H1 (cell line): Measurements from ENCODE around the gene RPS5. TPM values are rescaled to one million over a fixed set of nuclear protein-coding genes. Genes with fewer than 3 reads are reported as not detected.

Source experiments
- CTCF ChIA-PET: fragments of 300-600 bp; sonication (Branson Sonifier 250); formaldehyde crosslinking; loops from one replicate; lab custom pipeline; 2021; ENCODE audit not compliant: partially characterized antibody; lab: Charles Lee
- POLR2A ChIA-PET: fragments of 300-600 bp; sonication (Branson Sonifier 250); formaldehyde crosslinking; loops from one replicate; lab custom pipeline; 2021; ENCODE audit warnings: inconsistent platforms; ENCODE audit not compliant: partially characterized antibody; lab: Charles Lee
- DNase-seq, 2 experiments: peaks; one replicate each; pipeline versions ENCODE4 v3.0.0 to v3.0.0-alpha.2; 2010 to 2022; ENCODE audit warnings: low spot score in 2 of 2, low read depth in 1 of 2, mixed read lengths in 1 of 2
- FAIRE-seq: peaks from 2 replicates; lab custom pipeline; 2011; peaks lifted over from hg19 to GRCh38; lab: Jason Lieb, UNC
- H2AFZ ChIP-seq: 2 replicates; pipeline ENCODE4 v1.8.1; 2012; ENCODE audit warnings: low read length, inconsistent platforms
- H2AK5ac ChIP-seq: 2 replicates; pipeline ENCODE4 v1.6.1; 2013; ENCODE audit warnings: low read depth, low read length
- H2BK120ac ChIP-seq: replicated peaks from 2 replicates; pipeline ENCODE3; 2013; ENCODE audit warnings: low read depth, low read length, inconsistent platforms
- H2BK12ac ChIP-seq: 2 replicates; pipeline ENCODE4 v1.6.1; 2013; ENCODE audit warnings: low read depth, low read length
- H2BK15ac ChIP-seq: 2 replicates; pipeline ENCODE4 v1.6.1; 2013; ENCODE audit warnings: low read length
- H2BK20ac ChIP-seq: 2 replicates; pipeline ENCODE4 v1.6.1; 2013; ENCODE audit warnings: low read length
- H2BK5ac ChIP-seq: 2 replicates; pipeline ENCODE4 v1.6.1; 2013; ENCODE audit warnings: low read depth, low read length
- H3K14ac ChIP-seq: 2 replicates; pipeline ENCODE4 v1.6.1; 2013; ENCODE audit warnings: inconsistent platforms; ENCODE audit not compliant: insufficient read length
- H3K18ac ChIP-seq: 2 replicates; pipeline ENCODE4 v1.6.1; 2013; ENCODE audit warnings: low read length; ENCODE audit errors: extremely low read depth
- H3K23ac ChIP-seq: 2 replicates; pipeline ENCODE4 v1.6.1; 2013; ENCODE audit warnings: inconsistent platforms; ENCODE audit not compliant: insufficient read length
- H3K23me2 ChIP-seq: 2 replicates; pipeline ENCODE4 v1.6.1; 2013; ENCODE audit warnings: low read depth, low read length
- H3K27ac ChIP-seq: 2 replicates; pipeline ENCODE4 v1.6.1; 2011; ENCODE audit warnings: low read depth, low read length, inconsistent platforms
- H3K27me3 ChIP-seq, 4 experiments: replicated peaks in 1 of 4; 1 replicate in 1 of 4; 2 replicates in 3 of 4; pipeline versions ENCODE4 v1.6.1 to v1.8.1; 2011 to 2013; ENCODE audit warnings: low read length in 3 of 4, mild to moderate bottlenecking in 3 of 4, inconsistent platforms in 2 of 4, mixed read lengths in 2 of 4, moderate library complexity in 1 of 4; ENCODE audit not compliant: control insufficient read depth in 3 of 4, insufficient read depth in 3 of 4; ENCODE audit errors: extremely low read depth in 1 of 4
- H3K36me3 ChIP-seq, 4 experiments: 2 replicates each; pipeline versions ENCODE4 v1.6.1 to v1.8.1; 2011 to 2013; ENCODE audit warnings: mild to moderate bottlenecking in 4 of 4, low read length in 3 of 4, moderate library complexity in 2 of 4, control low read depth in 1 of 4, inconsistent platforms in 1 of 4; ENCODE audit not compliant: insufficient read depth in 4 of 4, control insufficient read depth in 2 of 4
- H3K4ac ChIP-seq: replicated peaks from 2 replicates; pipeline ENCODE3; 2013; ENCODE audit warnings: low read length, low read depth, mixed read lengths, inconsistent platforms; ENCODE audit not compliant: insufficient read length
- H3K4me1 ChIP-seq, 4 experiments: replicated peaks in 1 of 4; 1 replicate in 1 of 4; 2 replicates in 3 of 4; pipeline versions ENCODE4 v1.6.1 to v1.8.1; 2011 to 2013; ENCODE audit warnings: low read length in 3 of 4, inconsistent platforms in 2 of 4, mixed read lengths in 1 of 4; ENCODE audit not compliant: insufficient read depth in 4 of 4, control insufficient read depth in 3 of 4
- H3K4me2 ChIP-seq, 2 experiments: 2 replicates each; pipeline versions ENCODE4 v1.6.1 to v1.8.1; 2011 to 2013; ENCODE audit warnings: low read depth in 2 of 2, low read length in 2 of 2, control low read depth in 1 of 2, inconsistent platforms in 1 of 2, mild to moderate bottlenecking in 1 of 2; ENCODE audit not compliant: insufficient read depth in 1 of 2
- H3K4me3 ChIP-seq, 4 experiments: fragments of 200-600, 300-600 bp in 1 of 4; sonication (generic), shearing (Covaris generic), sonication (Bioruptor Twin) in 1 of 4; 2 replicates each; pipeline versions ENCODE4 v1.5.1 to v1.8.1; 2011 to 2016; ENCODE audit warnings: low read length in 4 of 4, low read depth in 3 of 4, control low read depth in 2 of 4, inconsistent platforms in 2 of 4, mild to moderate bottlenecking in 2 of 4, mixed read lengths in 1 of 4, moderate library complexity in 1 of 4; ENCODE audit not compliant: insufficient read depth in 2 of 4; ENCODE audit errors: extremely low read depth in 1 of 4
- H3K56ac ChIP-seq: replicated peaks from 2 replicates; pipeline ENCODE3; 2013; ENCODE audit warnings: low read depth, mild to moderate bottlenecking, mixed read lengths, low read length, inconsistent platforms; ENCODE audit not compliant: insufficient read length
- H3K79me1 ChIP-seq: 2 replicates; pipeline ENCODE4 v1.6.1; 2013; ENCODE audit warnings: low read depth, low read length, control low read depth
- H3K79me2 ChIP-seq, 2 experiments: 2 replicates each; pipeline versions ENCODE4 v1.6.1 to v1.8.1; 2012 to 2013; ENCODE audit warnings: low read length in 2 of 2, mild to moderate bottlenecking in 2 of 2, inconsistent platforms in 1 of 2; ENCODE audit not compliant: insufficient read depth in 2 of 2, control insufficient read depth in 1 of 2
- H3K9ac ChIP-seq, 4 experiments: replicated peaks in 1 of 4; 1 replicate in 1 of 4; 2 replicates in 3 of 4; pipeline versions ENCODE4 v1.6.1 to v1.8.1; 2011 to 2013; ENCODE audit warnings: low read depth in 3 of 4, low read length in 3 of 4, control low read depth in 2 of 4, mild to moderate bottlenecking in 2 of 4, moderate library complexity in 2 of 4, inconsistent platforms in 1 of 4; ENCODE audit errors: extremely low read depth in 1 of 4
- H3K9me3 ChIP-seq, 2 experiments: 2 replicates each; pipeline versions ENCODE4 v1.6.1 to v1.8.1; 2012 to 2013; ENCODE audit warnings: mild to moderate bottlenecking in 2 of 2, moderate library complexity in 2 of 2, control low read depth in 1 of 2, inconsistent platforms in 1 of 2, low read depth in 1 of 2, low read length in 1 of 2, mixed read lengths in 1 of 2; ENCODE audit not compliant: insufficient read depth in 2 of 2
- H4K20me1 ChIP-seq, 2 experiments: replicated peaks in 1 of 2; 2 replicates each; pipeline versions ENCODE3 to v1.8.1; 2011 to 2013; ENCODE audit warnings: inconsistent platforms in 2 of 2, low read length in 2 of 2, mild to moderate bottlenecking in 1 of 2; ENCODE audit not compliant: insufficient read depth in 2 of 2, control insufficient read depth in 1 of 2
- H4K5ac ChIP-seq: 2 replicates; pipeline ENCODE4 v1.6.1; 2013; ENCODE audit warnings: low read length, low read depth, mixed read lengths, inconsistent platforms; ENCODE audit not compliant: insufficient read length
- H4K8ac ChIP-seq: 2 replicates; pipeline ENCODE4 v1.8.0; 2013; ENCODE audit warnings: mild to moderate bottlenecking, moderate library complexity, low read length, inconsistent platforms; ENCODE audit not compliant: insufficient read depth; ENCODE audit errors: extremely low read depth
- H4K91ac ChIP-seq: replicated peaks from 2 replicates; pipeline ENCODE3; 2013; ENCODE audit warnings: low read length, mixed read lengths, inconsistent platforms; ENCODE audit not compliant: insufficient read length
- ASH2L ChIP-seq: fragments of 200-600, 300-600 bp; sonication (generic); IDR thresholded peaks from one replicate; pipeline ENCODE4 v1.7.1; 2017; ENCODE audit warnings: low read length
- SIN3A ChIP-seq, 2 experiments: IDR thresholded peaks in 1 of 2; conservative IDR thresholded peaks in 1 of 2; 2 replicates each; pipeline ENCODE4 v1.6.1; 2011 to 2012; ENCODE audit warnings: low read length in 2 of 2, improper control_type of control experiment in 1 of 2, low read depth in 1 of 2, mild to moderate bottlenecking in 1 of 2
- SIRT6 ChIP-seq: IDR thresholded peaks from one replicate; pipeline ENCODE4 v1.7.1; 2012; ENCODE audit warnings: low read length, inconsistent platforms
- SP1 ChIP-seq: IDR thresholded peaks from 2 replicates; pipeline ENCODE4 v1.6.1; 2011; ENCODE audit warnings: low read depth, low read length
- WGBS, 2 experiments: shearing (Covaris generic) in 1 of 2; methylation state at CpG; one replicate each; pipeline versions ENCODE4 v1.1.6 to v1.1.7; 2013 to 2015; ENCODE audit warnings: low lambda C conversion rate in 2 of 2, mixed read lengths in 2 of 2, inconsistent platforms in 1 of 2, low coverage in 1 of 2, missing lambda C conversion rate in 1 of 2; ENCODE audit not compliant: insufficient replicate concordance in 2 of 2, insufficient coverage in 1 of 2, insufficient read length in 1 of 2; ENCODE audit errors: extremely low coverage in 1 of 2, missing lambda C conversion rate in 1 of 2; 5-methylcytosine and 5-hydroxymethylcytosine counted together
- polyA plus RNA-seq, 7 experiments: library from polyadenylated mRNA; depleted of rRNA in 3 of 7; stranded (reverse) in 5 of 7; unstranded in 2 of 7; fragments of >200 nt in 5 of 7; fragments of 200-250 nt in 2 of 7; gene quantifications; 1 replicate in 5 of 7; 2 replicates in 1 of 7; 4 replicates in 1 of 7; pipeline versions ENCODE4 v1.2.1 to v1.2.3, GENCODE V29; 2011 to 2013; ENCODE audit warnings: missing spikeins in 2 of 7, mixed read lengths in 2 of 7
- total RNA-seq: library from RNA; stranded (reverse); fragmentation: NEBNext Ultra II Directional; extraction: Animal tissue kit (Norgen Biotek cat#: 25700); gene quantifications from 2 replicates; pipeline ENCODE4 v1.2.1, GENCODE V29; 2021

The RPS5 gene
- total and polyA plus RNA-seq, 2 of the 8 experiments (the other 6 are each of a cell fraction or from before 2014, with no cell fraction given) = 1,557 to 5,731 TPM

DNA sequence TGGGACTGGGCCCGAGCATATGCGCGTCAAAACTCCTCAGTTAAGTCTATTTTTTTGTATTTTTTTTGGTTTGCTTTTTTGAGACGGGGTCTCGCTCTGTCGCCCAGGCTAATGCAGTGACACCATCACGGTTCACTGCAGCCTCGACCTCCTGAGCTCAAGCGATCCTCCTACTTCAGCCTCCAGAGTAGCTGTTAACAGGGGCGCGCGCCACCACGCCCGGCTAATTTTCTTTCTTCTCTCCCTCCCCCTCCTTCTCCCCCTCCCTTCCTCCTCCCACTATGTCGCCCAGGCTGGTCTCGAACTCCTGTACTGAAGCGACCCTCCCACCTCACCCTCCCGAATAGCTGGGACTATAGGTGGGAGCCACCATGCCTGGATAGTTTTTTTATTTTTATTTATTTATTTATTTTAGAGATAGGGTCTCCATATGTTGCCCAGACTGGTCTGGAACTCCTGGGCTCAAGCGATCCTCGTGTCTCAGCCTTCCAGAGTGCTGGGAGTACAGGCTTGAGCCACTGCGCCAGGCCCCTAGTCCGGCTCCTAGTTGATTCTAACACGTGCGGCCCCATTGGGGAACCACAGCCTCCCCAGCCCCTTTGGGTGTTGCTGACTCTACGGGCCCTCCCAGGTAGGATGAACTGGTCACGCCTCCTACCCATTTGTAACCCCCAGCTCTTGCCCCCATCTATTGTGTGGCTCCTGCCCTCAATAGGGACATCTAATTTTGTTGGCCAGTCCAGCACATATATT, 5.4 kb upstream of the RPS5 start:
- CTCF ChIA-PET = interaction anchor here (0.7 kb wide), 2 partner anchors 12 to 34 kb away, joined by 3 read pairs; no protein-coding TSS in a partner anchor
- H3K27ac ChIP-seq = no peak overlapping the region
- no peak overlapping the region for H2AFZ ChIP-seq

More for the DNA sequence above, 5.4 kb upstream of the RPS5 start:
- H3K56ac ChIP-seq = no peak overlapping the region
- no peak overlapping the region for H2BK12ac ChIP-seq
- H2BK15ac ChIP-seq = no peak overlapping the region
- no peak overlapping the region for H3K18ac ChIP-seq
- H3K4me1 ChIP-seq = peaks cover 0 to 13% (median 8%) of the 10 kb centered on the region in 4 experiments; a peak in 6 of 7 replicates
- H3K4ac ChIP-seq = no peak overlapping the region
- H3K36me3 ChIP-seq = no peaks in the 10 kb centered on the region
- POLR2A ChIA-PET = interaction anchor here (0.7 to 4.0 kb wide), 10 partner anchors 10 to 137 kb away, joined by 3 to 24 read pairs (median 6); partner anchors contain the start of genes RNF225, ZBTB45, ZNF497 and ZSCAN22
- peak overlapping the region; percentile 50 to 67 (median 64) for H3K4me3 ChIP-seq
- no peak overlapping the region for H3K14ac ChIP-seq
- no peak overlapping the region for H4K5ac ChIP-seq
- H3K27me3 ChIP-seq = no peaks in the 10 kb centered on the region
- H3K23me2 ChIP-seq = peaks cover 17% of the 10 kb centered on the region
- no peak overlapping the region for H2BK120ac ChIP-seq
- no peak overlapping the region for H2BK5ac ChIP-seq
- H4K8ac ChIP-seq = no peak overlapping the region; the same call in 1 of the 2 replicates
- FAIRE-seq = no peak
- no peaks in the 10 kb centered on the region; the same call in 1 of the 2 replicates for H3K79me1 ChIP-seq
- H4K91ac ChIP-seq = no peak overlapping the region
- no peak overlapping the region for H2AK5ac ChIP-seq
- no peak overlapping the region for H2BK20ac ChIP-seq
- H3K9ac ChIP-seq = peak overlapping the region in 1 of 4 experiments; percentile 22; a peak in 1 of 7 replicates
- TF ChIP-seq SIN3A (conservative IDR thresholded peaks at IDR 0.05 in 1 of 2, IDR thresholded peaks at IDR 0.05 in 1 of 2; ENCODE audit: low read depth in 1 of 2, low read length in 2 of 2) = no peak
- TF ChIP-seq SP1 = no peak
- TF ChIP-seq ASH2L = peak; percentile 13
- TF ChIP-seq SIRT6 = no peak
- WGBS, 2 experiments = 47% methylated on average over 26 of the region's 26 CpGs; no CpG with 5 or more reads in 1 of the 2 experiments
- no peak for DNase-seq
- H3K23ac ChIP-seq = no peak overlapping the region
- H3K9me3 ChIP-seq = no peaks in the 10 kb centered on the region
- peaks cover 0 to 5% of the 10 kb centered on the region in 2 experiments for H4K20me1 ChIP-seq
- H3K4me2 ChIP-seq = peak overlapping the region; percentile 66 to 72
- no peaks in the 10 kb centered on the region; a peak in 1 of 4 replicates for H3K79me2 ChIP-seq
